Mesodermal cell (in vitro differentiated cells): ENCODE measurements around the gene GRM8.

Experiments used
- H3K27ac ChIP-seq: 2 replicates; pipeline ENCODE4 v1.7.0; 2013; ENCODE audit warnings: mild to moderate bottlenecking, low read depth, low read length, moderate library complexity; ENCODE audit not compliant: severe bottlenecking
- H3K36me3 ChIP-seq: 2 replicates; pipeline ENCODE4 v1.7.1; 2013; ENCODE audit warnings: mild to moderate bottlenecking, low read length, moderate library complexity; ENCODE audit not compliant: control insufficient read depth, insufficient read depth
- H3K4me1 ChIP-seq: one replicate; pipeline ENCODE4 v1.7.1; 2013; ENCODE audit warnings: mild to moderate bottlenecking, low read length; ENCODE audit not compliant: insufficient read depth, control insufficient read depth, poor library complexity, severe bottlenecking
- H3K4me3 ChIP-seq: 2 replicates; pipeline ENCODE4 v1.7.0; 2013; ENCODE audit warnings: low read length, control low read depth, mild to moderate bottlenecking; ENCODE audit not compliant: insufficient read depth, poor library complexity, severe bottlenecking; ENCODE audit errors: extremely low read depth
- H3K9me3 ChIP-seq: 2 replicates; pipeline ENCODE4 v1.7.1; 2013; ENCODE audit warnings: mild to moderate bottlenecking, low read length, moderate library complexity; ENCODE audit not compliant: control insufficient read depth
- WGBS, 2 experiments: methylation state at CpG; one replicate each; pipeline ENCODE4 v1.1.5; 2013; ENCODE audit warnings: missing lambda C conversion rate in 2 of 2; ENCODE audit not compliant: insufficient coverage in 2 of 2; 5-methylcytosine and 5-hydroxymethylcytosine counted together

Gene GRM8

GRCh38 chr7:126988022-126988421, 264.7 kb downstream of the GRM8 start:
- no peaks in the 10 kb centered on the region for H3K9me3 ChIP-seq
- no peaks in the 10 kb centered on the region for H3K36me3 ChIP-seq
- WGBS, 2 experiments: 83 to 93% methylated on average over 1 to 4 of the region's 4 CpGs
- H3K4me3 ChIP-seq: no peak overlapping the region
- no peak overlapping the region for H3K27ac ChIP-seq
- H3K4me1 ChIP-seq: no peaks in the 10 kb centered on the region

GRCh38 chr7:126979722-126980121, 273.0 kb downstream of the GRM8 start:
- Histone ChIP-seq H3K36me3 (no peaks in the 10 kb centered on the region), H3K9me3 (no peaks in the 10 kb centered on the region), H3K4me3 (no peak overlapping the region), H3K4me1 (no peaks in the 10 kb centered on the region), H3K27ac (no peak overlapping the region)
- WGBS, 2 experiments: 50 to 78% methylated on average over 1 to 2 of the region's 2 CpGs

GRCh38 chr7:126978865-126979264, 273.9 kb downstream of the GRM8 start:
- Histone ChIP-seq H3K4me3 (no peak overlapping the region), H3K27ac (no peak overlapping the region), H3K36me3 (no peaks in the 10 kb centered on the region), H3K9me3 (no peaks in the 10 kb centered on the region), H3K4me1 (no peaks in the 10 kb centered on the region)
- WGBS, 2 experiments: 80% methylated on average over 1 of the region's 3 CpGs; no CpG with 5 or more reads in 1 of the 2 experiments

DNA sequence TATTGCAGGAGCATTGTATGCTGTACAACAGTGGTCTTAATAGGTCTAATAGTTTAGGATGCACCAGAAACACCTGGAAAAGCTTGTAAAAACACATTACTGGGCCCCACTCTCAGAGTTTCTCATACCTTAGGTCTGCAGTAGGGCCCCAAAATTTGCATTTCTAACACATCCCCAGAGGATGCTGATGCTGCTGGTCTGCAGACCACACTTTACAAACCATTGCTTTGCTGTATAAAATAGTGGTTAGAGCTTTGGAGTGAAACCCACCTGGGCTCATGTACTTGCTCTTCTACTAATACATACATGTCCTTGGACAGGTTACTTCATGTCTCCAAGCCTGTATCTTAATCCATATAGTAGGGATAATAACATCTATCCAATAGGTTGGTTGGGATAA, 279.7 kb downstream of the GRM8 start:
- Histone ChIP-seq H3K36me3 (no peaks in the 10 kb centered on the region), H3K9me3 (no peaks in the 10 kb centered on the region), H3K27ac (no peak overlapping the region), H3K4me3 (no peak overlapping the region), H3K4me1 (no peaks in the 10 kb centered on the region)

GRCh38 chr7:126972571-126972970, 280.2 kb downstream of the GRM8 start:
- Histone ChIP-seq H3K4me3 (no peak overlapping the region), H3K9me3 (no peaks in the 10 kb centered on the region), H3K27ac (no peak overlapping the region), H3K4me1 (no peaks in the 10 kb centered on the region), H3K36me3 (no peaks in the 10 kb centered on the region)
- no CpG with 5 or more reads among the region's 1 CpG for WGBS, 2 experiments

- Histone ChIP-seq H3K27ac (no peak overlapping the region), H3K9me3 (no peaks in the 10 kb centered on the region), H3K4me3 (no peak overlapping the region), H3K36me3 (no peaks in the 10 kb centered on the region), H3K4me1 (no peaks in the 10 kb centered on the region)
Observed at GRCh38 chr7:126959649-126960048, 293.1 kb downstream of the GRM8 start.

DNA sequence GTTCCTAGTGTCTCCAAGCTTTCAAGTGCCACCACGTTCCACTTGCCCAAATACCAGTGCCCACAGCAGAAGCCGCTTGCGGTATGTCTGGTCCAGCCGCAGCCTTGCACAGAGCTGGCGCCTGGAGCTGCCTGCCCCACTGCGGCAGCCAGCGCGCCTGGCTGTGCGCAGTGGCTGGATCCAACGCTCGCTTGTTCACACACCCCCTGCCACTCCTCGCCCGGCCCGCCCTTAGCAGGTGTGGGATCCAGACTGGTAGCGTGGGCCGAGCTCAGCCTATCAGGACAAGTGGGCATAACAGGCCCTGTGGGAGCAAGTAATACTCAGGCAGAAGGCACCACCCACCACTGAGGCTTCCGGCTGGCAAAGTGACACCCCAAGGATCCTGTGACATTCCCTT, 294.4 kb downstream of the GRM8 start:
- H3K27ac ChIP-seq: no peak overlapping the region
- no peaks in the 10 kb centered on the region for H3K4me1 ChIP-seq
- H3K36me3 ChIP-seq: no peaks in the 10 kb centered on the region
- H3K4me3 ChIP-seq: no peak overlapping the region
- 96 to 99% methylated on average over 12 to 15 of the region's 17 CpGs for WGBS, 2 experiments
- no peaks in the 10 kb centered on the region for H3K9me3 ChIP-seq

DNA sequence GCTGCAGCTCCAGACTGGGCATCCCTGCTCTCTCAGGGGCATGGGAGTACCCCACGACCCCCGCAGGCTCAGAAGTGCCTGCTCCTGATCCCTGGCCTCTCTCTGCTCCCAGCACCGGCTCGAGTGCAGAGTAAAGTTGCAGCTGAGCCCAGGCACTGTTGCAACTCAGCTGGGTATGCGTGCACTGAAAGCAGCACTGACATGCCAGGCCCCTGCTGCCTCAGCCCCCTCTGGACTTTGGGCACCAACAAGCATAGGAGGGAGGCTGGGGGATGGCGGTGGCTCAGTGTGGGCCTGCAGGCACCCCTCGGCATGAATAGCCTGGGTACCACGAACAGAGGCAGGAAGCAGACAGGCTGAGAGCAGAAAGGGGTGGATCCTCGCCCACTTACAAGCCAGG, 295.3 kb downstream of the GRM8 start:
- Histone ChIP-seq H3K27ac (no peak overlapping the region), H3K36me3 (no peaks in the 10 kb centered on the region), H3K4me3 (no peak overlapping the region), H3K9me3 (no peaks in the 10 kb centered on the region), H3K4me1 (no peaks in the 10 kb centered on the region)
- 84 to 88% methylated on average over 5 to 8 of the region's 9 CpGs for WGBS, 2 experiments

DNA sequence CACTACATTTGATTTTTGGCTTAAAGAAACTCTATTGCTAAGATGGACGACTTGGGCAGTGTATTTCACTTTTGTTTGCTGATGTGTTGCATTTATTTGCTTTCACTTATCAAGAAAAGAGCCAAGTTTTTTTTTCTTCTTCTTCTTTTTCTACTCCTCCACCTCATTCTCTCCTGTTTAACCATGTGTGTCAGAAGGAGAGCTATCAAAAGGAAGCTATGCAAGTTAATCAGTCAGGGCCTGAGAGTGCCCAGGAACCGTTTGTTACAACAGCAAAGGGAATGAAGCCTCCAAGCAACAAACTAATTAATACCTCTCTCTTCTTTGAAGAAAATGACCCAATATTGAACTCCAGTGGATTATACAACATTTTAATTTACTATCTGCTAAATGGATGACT, 299.3 kb downstream of the GRM8 start:
- no peaks in the 10 kb centered on the region for H3K9me3 ChIP-seq

DNA sequence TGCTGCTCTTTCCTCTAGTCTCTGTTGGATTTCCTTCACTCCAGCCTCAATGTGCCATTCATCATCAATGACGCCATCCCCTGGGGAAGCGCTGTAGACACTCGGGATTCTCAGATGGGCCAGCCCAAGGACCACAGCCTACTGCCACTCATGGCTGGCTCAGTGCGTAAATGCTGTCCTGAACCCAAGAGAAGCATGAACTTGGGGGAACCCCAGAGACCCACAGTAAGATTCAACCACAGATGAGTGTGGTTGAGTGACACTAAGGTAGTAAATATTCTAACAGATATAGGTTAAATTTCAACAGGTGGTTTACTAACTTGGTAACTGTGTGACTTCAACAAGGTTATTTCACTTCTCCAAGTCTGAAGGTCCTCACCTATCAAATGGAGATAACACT, 304.1 kb downstream of the GRM8 start:
- Histone ChIP-seq H3K27ac (no peak overlapping the region), H3K4me1 (no peaks in the 10 kb centered on the region), H3K4me3 (no peak overlapping the region), H3K9me3 (no peaks in the 10 kb centered on the region), H3K36me3 (no peaks in the 10 kb centered on the region)
- WGBS, 2 experiments: 95 to 98% methylated on average over 2 to 4 of the region's 4 CpGs

More for the DNA sequence above, 299.3 kb downstream of the GRM8 start:
- Histone ChIP-seq H3K27ac (no peak overlapping the region), H3K4me1 (no peaks in the 10 kb centered on the region), H3K36me3 (no peaks in the 10 kb centered on the region), H3K4me3 (no peak overlapping the region)
- WGBS, 2 experiments: no CpG with 5 or more reads among the region's 2 CpGs

DNA sequence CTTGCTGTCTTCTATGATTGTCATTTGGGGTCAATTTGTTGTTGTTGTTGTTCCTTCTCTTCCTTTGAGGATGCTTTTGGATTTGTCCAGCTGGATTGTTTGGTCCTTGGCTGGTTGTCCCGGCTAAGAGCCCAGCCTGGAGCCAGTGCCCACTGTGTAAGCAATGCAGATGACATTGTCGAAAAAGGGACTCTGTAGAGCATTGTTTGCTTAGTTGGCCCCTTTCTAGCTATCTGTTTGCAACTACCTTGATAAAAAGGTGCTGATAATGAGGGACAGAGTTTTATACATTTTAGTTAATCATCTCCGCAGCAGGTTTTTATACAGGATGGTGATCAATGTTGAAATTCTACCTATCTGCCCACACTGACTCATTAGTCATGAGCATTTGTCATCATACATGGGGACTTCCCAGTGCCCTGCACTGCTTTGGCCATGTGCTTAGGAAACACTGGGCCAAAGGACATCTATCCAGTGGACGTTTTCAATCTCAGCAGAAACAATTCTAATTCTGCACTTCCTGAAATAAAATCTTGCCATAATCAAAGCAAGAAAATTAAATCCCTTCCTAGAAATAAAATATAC, 311.9 kb downstream of the GRM8 start:
- 79 to 100% methylated on average over 2 of the region's 4 CpGs for WGBS, 2 experiments
- Histone ChIP-seq H3K27ac (no peak overlapping the region), H3K4me1 (no peaks in the 10 kb centered on the region), H3K36me3 (no peaks in the 10 kb centered on the region), H3K9me3 (no peaks in the 10 kb centered on the region), H3K4me3 (no peak overlapping the region)
